ENCODE results near the gene GHDC. TPM values are rescaled to one million over a fixed set of nuclear protein-coding genes. Genes with fewer than 3 reads are reported as not detected.
"Not testable (repeated sequence)": the region's sequence is repeated elsewhere in the genome, so short reads cannot be mapped to it uniquely, and the experiment has no call there.

The GHDC gene
- total and polyA plus RNA-seq, 2 donors from 2014 or later = 37.0 to 41.2 TPM

GRCh38 chr17:42225646-42226045, 31.4 kb upstream of the GHDC start:
- Histone ChIP-seq H3K27me3 (ENCODE audit: control insufficient read depth, insufficient read depth, low read length) (no peaks in the 10 kb centered on the region), H3K9me3 (ENCODE audit: control insufficient read depth in 2 of 3, insufficient read depth in 1 of 3, low read length in 3 of 3) (no peaks in the 10 kb centered on the region), H3K36me3 (ENCODE audit: control insufficient read depth in 2 of 3, insufficient read depth in 3 of 3, low read length in 3 of 3) (peaks cover 4 to 23% (median 14%) of the 10 kb centered on the region in 3 donors), H3K9ac (ENCODE audit: low read length in 3 of 3) (no peak overlapping the region), H3K27ac (ENCODE audit: low read depth in 2 of 2, low read length in 2 of 2) (no peak overlapping the region), H3K4me1 (ENCODE audit: control insufficient read depth in 2 of 3, insufficient read depth in 2 of 3, low read depth in 1 of 3, low read length in 3 of 3) (no peaks in the 10 kb centered on the region), H3K4me3 (ENCODE audit: low read length in 3 of 3) (no peak overlapping the region)
- intact Hi-C loops (cut with DNase I) = no loop called here
- no peak for DNase-seq
- no peak for FAIRE-seq
- no peak for TF ChIP-seq CTCF (IDR thresholded peaks at IDR 0.05; ENCODE audit: borderline replicate concordance, extremely low read depth, insufficient read depth)

- intact Hi-C loops (cut with DNase I) = no loop called here
- DNase-seq = no peak
- no peak overlapping the region for H3K27ac ChIP-seq (ENCODE audit: low read depth in 2 of 2, low read length in 2 of 2)
- no peaks in the 10 kb centered on the region for H3K9me3 ChIP-seq (ENCODE audit: control insufficient read depth in 2 of 3, insufficient read depth in 1 of 3, low read length in 3 of 3)
- no peak for FAIRE-seq
- TF ChIP-seq CTCF (IDR thresholded peaks at IDR 0.05; ENCODE audit: borderline replicate concordance, extremely low read depth, insufficient read depth) = no peak
- no peak overlapping the region for H3K4me3 ChIP-seq (ENCODE audit: low read length in 3 of 3)
- H3K27me3 ChIP-seq (ENCODE audit: control insufficient read depth, insufficient read depth, low read length) = no peaks in the 10 kb centered on the region
- H3K36me3 ChIP-seq (ENCODE audit: control insufficient read depth in 2 of 3, insufficient read depth in 3 of 3, low read length in 3 of 3) = peaks cover 4 to 23% (median 14%) of the 10 kb centered on the region in 3 donors
- no peaks in the 10 kb centered on the region for H3K4me1 ChIP-seq (ENCODE audit: control insufficient read depth in 2 of 3, insufficient read depth in 2 of 3, low read depth in 1 of 3, low read length in 3 of 3)
- no peak overlapping the region for H3K9ac ChIP-seq (ENCODE audit: low read length in 3 of 3)
Observed at GRCh38 chr17:42224651-42225050, 30.4 kb upstream of the GHDC start.

- DNase-seq = peak in 3 of 5 donors; percentile 19 to 43 (median 26)
- no peaks in the 10 kb centered on the region for H3K27me3 ChIP-seq (ENCODE audit: control insufficient read depth, insufficient read depth, low read length)
- no peaks in the 10 kb centered on the region for H3K4me1 ChIP-seq (ENCODE audit: control insufficient read depth in 2 of 3, insufficient read depth in 2 of 3, low read depth in 1 of 3, low read length in 3 of 3)
- H3K9me3 ChIP-seq (ENCODE audit: control insufficient read depth in 2 of 3, insufficient read depth in 1 of 3, low read length in 3 of 3) = no peaks in the 10 kb centered on the region
- intact Hi-C loops (cut with DNase I) = no loop called here
- H3K9ac ChIP-seq (ENCODE audit: low read length in 3 of 3) = no peak overlapping the region
- peak; percentile 55 for TF ChIP-seq CTCF (IDR thresholded peaks at IDR 0.05; ENCODE audit: borderline replicate concordance, extremely low read depth, insufficient read depth)
- no peak overlapping the region for H3K27ac ChIP-seq (ENCODE audit: low read depth in 2 of 2, low read length in 2 of 2)
- no peak overlapping the region for H3K4me3 ChIP-seq (ENCODE audit: low read length in 3 of 3)
- H3K36me3 ChIP-seq (ENCODE audit: control insufficient read depth in 2 of 3, insufficient read depth in 3 of 3, low read length in 3 of 3) = peaks cover 4 to 25% (median 22%) of the 10 kb centered on the region in 3 donors
- FAIRE-seq = no peak
Observed at GRCh38 chr17:42221886-42222745, 27.8 kb upstream of the GHDC start.

- H3K36me3 ChIP-seq (ENCODE audit: control insufficient read depth in 2 of 3, insufficient read depth in 3 of 3, low read length in 3 of 3) = peaks cover 4 to 33% (median 27%) of the 10 kb centered on the region in 3 donors
- not testable (repeated sequence) for FAIRE-seq
Observed at GRCh38 chr17:42219280-42219679, 25.0 kb upstream of the GHDC start.

More at GRCh38 chr17:42219280-42219679, 25.0 kb upstream of the GHDC start:
- H3K27me3 ChIP-seq (ENCODE audit: control insufficient read depth, insufficient read depth, low read length); DNase-seq; H3K9me3 ChIP-seq (ENCODE audit: control insufficient read depth in 2 of 3, insufficient read depth in 1 of 3, low read length in 3 of 3); H3K27ac ChIP-seq (ENCODE audit: low read depth in 2 of 2, low read length in 2 of 2); H3K9ac ChIP-seq (ENCODE audit: low read length in 3 of 3); intact Hi-C loops (cut with DNase I); H3K4me3 ChIP-seq (ENCODE audit: low read length in 3 of 3); H3K4me1 ChIP-seq (ENCODE audit: control insufficient read depth in 2 of 3, insufficient read depth in 2 of 3, low read depth in 1 of 3, low read length in 3 of 3): not testable (repeated sequence)

Measured in kidney (tissue), 14 donors.